ENCODE data around the gene LCNL1. TPM values are rescaled to one million over a fixed set of nuclear protein-coding genes. Genes with fewer than 3 reads are reported as not detected.

LCNL1 gene
- total and polyA plus RNA-seq, 2 experiments from 2014 or later, result 0.36 TPM; not detected in 1

DNA sequence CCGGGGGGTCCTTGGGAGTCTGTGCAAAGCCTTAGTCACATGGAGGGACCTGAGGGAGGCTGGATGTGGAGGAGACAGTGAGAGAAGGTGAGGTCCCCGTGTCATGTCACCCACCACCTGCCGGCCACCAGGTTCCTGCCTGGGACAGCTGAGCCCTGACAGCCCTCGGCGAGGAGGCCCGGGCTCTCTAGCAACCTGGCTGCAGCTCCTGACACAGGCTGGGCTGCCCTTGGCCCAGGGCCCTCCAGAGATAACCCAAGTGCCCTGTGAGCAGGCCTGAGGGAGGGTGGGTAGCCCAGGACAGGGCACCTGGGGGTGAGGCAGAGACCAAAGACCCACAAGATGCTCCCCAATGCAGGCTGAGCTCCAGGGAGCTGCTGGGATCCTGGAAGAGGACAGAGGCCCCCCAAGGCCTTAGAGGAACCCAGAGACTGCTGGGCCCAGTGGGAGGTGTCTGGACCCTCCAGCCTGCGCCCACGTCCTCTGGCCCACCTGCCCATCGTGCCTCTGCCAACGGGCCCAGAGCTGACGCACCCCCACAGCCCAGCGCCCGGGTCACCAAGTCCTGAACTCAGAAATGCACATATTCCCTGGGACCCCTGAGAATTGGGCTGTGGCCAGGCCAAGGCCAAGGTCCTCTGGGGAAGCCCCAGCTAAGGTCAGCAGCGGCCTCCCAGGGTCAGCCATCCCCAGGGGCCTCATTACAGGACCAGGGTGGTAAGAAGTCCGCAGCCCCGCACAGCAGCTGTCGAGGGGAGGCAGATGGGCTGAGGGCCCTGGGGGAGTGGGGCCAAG, 14.3 kb upstream of the LCNL1 start:
- peaks cover 4% of the 10 kb centered on the region for H3K4me1 ChIP-seq (ENCODE audit: low read depth)
- DNase-seq (ENCODE audit: low read depth in 1 of 2, low spot score in 1 of 2), result no peak
- TF ChIP-seq CTCF (IDR thresholded peaks at IDR 0.05; ENCODE audit: low read depth, low read length), result no peak

DNA sequence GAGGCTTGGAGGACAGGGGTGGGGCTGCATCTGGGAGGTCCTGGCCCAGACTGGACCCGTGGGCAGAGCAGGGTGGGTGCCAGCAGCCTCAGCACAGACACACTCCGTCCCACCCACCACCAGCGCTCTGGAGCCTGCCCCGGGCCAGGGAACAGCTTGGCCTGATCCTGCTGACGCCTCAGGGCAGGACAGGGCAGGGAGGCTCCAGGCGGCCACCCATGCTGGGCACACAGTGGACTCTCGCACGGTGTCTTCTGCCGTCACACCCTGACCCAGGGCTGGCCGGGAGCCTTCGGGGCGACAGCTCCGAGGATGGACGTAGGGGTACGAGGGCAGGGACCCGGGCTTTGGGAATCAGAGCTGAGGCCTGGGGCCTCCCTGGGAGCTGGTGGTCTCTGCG, 13.6 kb upstream of the LCNL1 start:
- H3K27me3 ChIP-seq, result no peaks in the 10 kb centered on the region
- no peaks in the 10 kb centered on the region for H3K36me3 ChIP-seq
- H3K4me1 ChIP-seq (ENCODE audit: low read depth), result peaks cover 4% of the 10 kb centered on the region
- no peak overlapping the region for H3K27ac ChIP-seq
- H3K4me3 ChIP-seq, result no peak overlapping the region
- no peaks in the 10 kb centered on the region for H3K9me3 ChIP-seq (ENCODE audit: low read depth)
- DNase-seq (ENCODE audit: low read depth in 1 of 2, low spot score in 1 of 2), result no peak
- TF ChIP-seq CTCF (IDR thresholded peaks at IDR 0.05; ENCODE audit: low read depth, low read length), result no peak

More for the DNA sequence above, 14.3 kb upstream of the LCNL1 start:
- no peaks in the 10 kb centered on the region for H3K27me3 ChIP-seq
- no peaks in the 10 kb centered on the region for H3K9me3 ChIP-seq (ENCODE audit: low read depth)
- H3K4me3 ChIP-seq, result no peak overlapping the region
- no peaks in the 10 kb centered on the region for H3K36me3 ChIP-seq
- no peak overlapping the region for H3K27ac ChIP-seq

GRCh38 chr9:136969774-136970173, 13.0 kb upstream of the LCNL1 start:
- Histone ChIP-seq H3K4me1 (ENCODE audit: low read depth) (peaks cover 4% of the 10 kb centered on the region), H3K9me3 (ENCODE audit: low read depth) (no peaks in the 10 kb centered on the region), H3K36me3 (no peaks in the 10 kb centered on the region), H3K4me3 (no peak overlapping the region), H3K27ac (no peak overlapping the region), H3K27me3 (no peaks in the 10 kb centered on the region)
- no peak for DNase-seq (ENCODE audit: low read depth in 1 of 2, low spot score in 1 of 2)
- no peak for TF ChIP-seq CTCF (IDR thresholded peaks at IDR 0.05; ENCODE audit: low read depth, low read length)

DNA sequence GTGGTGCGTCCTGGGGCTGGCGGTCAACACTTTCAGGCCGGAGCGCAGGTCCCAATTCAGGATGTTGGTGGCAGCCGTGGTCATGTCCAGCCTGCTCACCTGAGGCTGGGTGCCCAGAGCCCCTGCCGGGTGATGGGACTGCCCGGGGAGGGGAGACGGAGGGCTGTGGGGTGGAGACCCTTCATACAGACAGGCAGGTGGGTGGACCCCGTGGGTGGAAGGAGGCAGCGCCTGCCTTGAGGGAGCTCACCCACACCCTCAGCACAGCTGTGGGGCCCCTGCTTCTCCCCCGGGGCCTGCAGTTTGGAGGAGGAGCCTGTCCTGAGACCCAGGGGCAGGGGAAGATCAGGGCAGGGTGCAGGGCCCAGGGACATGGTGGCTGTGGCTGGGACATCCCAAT, 12.4 kb upstream of the LCNL1 start:
- DNase-seq (ENCODE audit: low read depth in 1 of 2, low spot score in 1 of 2), result no peak
- Histone ChIP-seq H3K9me3 (ENCODE audit: low read depth) (no peaks in the 10 kb centered on the region), H3K36me3 (no peaks in the 10 kb centered on the region), H3K4me1 (ENCODE audit: low read depth) (peaks cover 4% of the 10 kb centered on the region), H3K27me3 (no peaks in the 10 kb centered on the region), H3K27ac (no peak overlapping the region), H3K4me3 (no peak overlapping the region)
- no peak for TF ChIP-seq CTCF (IDR thresholded peaks at IDR 0.05; ENCODE audit: low read depth, low read length)

DNA sequence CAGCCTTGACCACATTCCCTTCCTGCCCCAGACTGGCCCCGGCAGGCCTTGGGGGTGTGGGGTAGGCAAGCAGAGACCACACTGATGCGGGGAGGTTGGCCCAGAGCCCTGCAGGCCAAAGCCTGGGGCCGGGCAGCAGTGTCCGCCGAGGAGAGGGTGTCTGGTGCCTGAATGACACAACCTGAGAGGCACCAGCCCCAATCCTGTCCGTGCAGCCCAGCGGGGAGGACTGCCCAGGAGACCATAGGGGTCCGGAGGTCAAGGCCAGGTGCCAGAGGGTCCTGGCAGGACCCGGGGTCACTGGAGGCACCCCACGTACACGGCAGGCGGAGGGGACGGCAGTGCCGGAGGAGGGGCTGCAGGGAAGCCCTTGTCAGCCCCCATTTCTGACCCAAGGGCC, 11.0 kb upstream of the LCNL1 start:
- H3K4me1 ChIP-seq (ENCODE audit: low read depth), result no peaks in the 10 kb centered on the region
- TF ChIP-seq CTCF (IDR thresholded peaks at IDR 0.05; ENCODE audit: low read depth, low read length), result no peak
- no peak overlapping the region for H3K27ac ChIP-seq
- no peaks in the 10 kb centered on the region for H3K36me3 ChIP-seq
- no peak for DNase-seq (ENCODE audit: low read depth in 1 of 2, low spot score in 1 of 2)
- no peaks in the 10 kb centered on the region for H3K27me3 ChIP-seq
- H3K4me3 ChIP-seq, result no peak overlapping the region
- no peaks in the 10 kb centered on the region for H3K9me3 ChIP-seq (ENCODE audit: low read depth)

Data from cardiac muscle cell (in vitro differentiated cells and primary cell).